Common myeloid progenitor, CD34-positive (primary cell): ENCODE measurements around the gene PLEKHA7.

ENCODE experiments used
- CTCF ChIA-PET: fragments of 350-600 bp; sonication (Branson Sonifier 250); formaldehyde crosslinking; loops from one replicate; lab custom pipeline; 2021; ENCODE audit warnings: antibody characterized with exemption; lab: Charles Lee
- POLR2A ChIA-PET: fragments of 350-600 bp; sonication (Branson Sonifier 250); formaldehyde crosslinking; loops from one replicate; lab custom pipeline; 2021; ENCODE audit warnings: antibody characterized with exemption; lab: Charles Lee
- DNase-seq, 3 donors: peaks; one replicate each; pipeline versions ENCODE4 v3.0.0 to v3.0.0-alpha.2; 2013
- H3K27ac ChIP-seq, 2 experiments: 1 replicate in 1 of 2; 2 replicates in 1 of 2; pipeline ENCODE4 v1.7.0; 2013; ENCODE audit warnings: inconsistent platforms in 2 of 2, low read length in 2 of 2, mild to moderate bottlenecking in 2 of 2, low read depth in 1 of 2, moderate library complexity in 1 of 2; ENCODE audit not compliant: severe bottlenecking in 2 of 2, insufficient read depth in 1 of 2, poor library complexity in 1 of 2
- H3K27me3 ChIP-seq, 5 experiments: replicated peaks in 2 of 5; 1 replicate in 3 of 5; 2 replicates in 2 of 5; pipeline versions ENCODE4 v1.6.1 to v1.7.0; 2013; ENCODE audit warnings: low read length in 4 of 5, mild to moderate bottlenecking in 2 of 5, moderate library complexity in 2 of 5, inconsistent platforms in 1 of 5; ENCODE audit not compliant: insufficient read depth in 5 of 5, control insufficient read depth in 4 of 5
- H3K36me3 ChIP-seq, 4 experiments: 1 replicate in 2 of 4; 2 replicates in 2 of 4; pipeline versions ENCODE4 v1.6.1 to v1.7.0; 2013; ENCODE audit warnings: low read length in 3 of 4, control low read depth in 1 of 4, mild to moderate bottlenecking in 1 of 4; ENCODE audit not compliant: control insufficient read depth in 4 of 4, insufficient read depth in 4 of 4
- H3K4me1 ChIP-seq, 4 experiments: 1 replicate in 3 of 4; 2 replicates in 1 of 4; pipeline versions ENCODE4 v1.6.1 to v1.7.1; 2013; ENCODE audit warnings: low read length in 3 of 4, mild to moderate bottlenecking in 3 of 4, control low read depth in 1 of 4, inconsistent platforms in 1 of 4, moderate library complexity in 1 of 4; ENCODE audit not compliant: control insufficient read depth in 4 of 4, insufficient read depth in 4 of 4; ENCODE audit errors: control extremely low read depth in 1 of 4
- H3K4me3 ChIP-seq, 7 experiments: 1 replicate in 4 of 7; 2 replicates in 3 of 7; pipeline versions ENCODE4 v1.5.1 to v1.7.0; 2013; ENCODE audit warnings: mild to moderate bottlenecking in 7 of 7, low read length in 6 of 7, moderate library complexity in 6 of 7, inconsistent platforms in 2 of 7, low read depth in 2 of 7, control low read depth in 1 of 7; ENCODE audit not compliant: insufficient read depth in 4 of 7, control insufficient read depth in 1 of 7; ENCODE audit errors: extremely low read depth in 1 of 7
- H3K9me3 ChIP-seq, 5 experiments: 1 replicate in 4 of 5; 2 replicates in 1 of 5; pipeline versions ENCODE4 v1.6.1 to v1.7.1; 2013; ENCODE audit warnings: low read length in 4 of 5, mild to moderate bottlenecking in 2 of 5, inconsistent platforms in 1 of 5, low read depth in 1 of 5, moderate library complexity in 1 of 5; ENCODE audit not compliant: control insufficient read depth in 4 of 5, insufficient read depth in 2 of 5; ENCODE audit errors: control extremely low read depth in 1 of 5
- WGBS: methylation state at CpG from one replicate; pipeline ENCODE4 v1.1.5; 2013; ENCODE audit not compliant: insufficient coverage; 5-methylcytosine and 5-hydroxymethylcytosine counted together

The PLEKHA7 gene

DNA sequence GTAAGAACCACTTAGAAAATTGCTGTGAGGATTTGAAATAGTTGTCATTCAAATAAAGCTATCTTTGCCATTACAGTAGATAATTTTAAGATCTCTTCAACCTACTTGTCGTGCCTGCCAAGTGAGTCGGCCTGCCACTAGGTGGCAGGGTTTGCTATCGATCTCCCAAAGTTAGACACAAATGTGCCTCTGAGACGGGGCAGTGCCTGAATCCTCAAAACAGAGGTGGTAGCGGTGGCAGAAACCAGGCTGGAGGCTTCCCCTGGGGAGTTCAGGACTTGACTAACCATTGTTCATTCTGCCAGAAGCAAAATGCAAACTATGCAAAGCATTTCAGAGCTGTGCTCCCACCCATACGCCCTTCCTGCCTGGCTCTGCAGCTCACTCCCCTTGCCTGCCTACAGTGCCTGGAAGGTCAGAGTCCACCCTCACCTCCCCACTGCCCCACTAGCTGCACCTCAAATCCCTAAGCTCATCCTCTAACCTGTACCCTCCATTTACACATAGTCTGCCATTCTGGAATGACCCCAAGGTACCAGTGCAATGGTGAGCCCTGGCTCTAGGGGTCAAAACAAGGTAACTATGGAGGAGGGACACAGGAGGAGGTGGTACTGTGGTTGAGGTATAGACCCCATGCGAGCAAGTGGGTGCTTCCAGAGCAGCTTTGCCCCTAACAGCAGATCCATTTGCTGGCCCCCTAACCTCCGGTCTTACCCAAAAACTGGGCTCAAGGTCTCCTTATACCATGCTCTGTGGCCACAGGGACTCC is 193.7 kb downstream of the PLEKHA7 start:
- Histone ChIP-seq H3K27me3 (no peaks in the 10 kb centered on the region), H3K9me3 (no peaks in the 10 kb centered on the region), H3K36me3 (no peaks in the 10 kb centered on the region), H3K4me1 (peaks cover 3 to 16% (median 6%) of the 10 kb centered on the region in 4 experiments), H3K4me3 (no peak overlapping the region), H3K27ac (no peak overlapping the region)
- 36% methylated on average over 8 of the region's 8 CpGs for WGBS
- DNase-seq = peak; percentile 67 to 80 (median 78)
- ChIA-PET POLR2A (interaction anchor here (0.6 kb wide), 1 partner anchor 64 kb away, joined by 3 read pairs; no protein-coding TSS in a partner anchor), CTCF (interaction anchor here (0.6 to 3.4 kb wide), 23 partner anchors 9 to 707 kb away, joined by 3 to 25 read pairs (median 6); no protein-coding TSS in a partner anchor)

DNA sequence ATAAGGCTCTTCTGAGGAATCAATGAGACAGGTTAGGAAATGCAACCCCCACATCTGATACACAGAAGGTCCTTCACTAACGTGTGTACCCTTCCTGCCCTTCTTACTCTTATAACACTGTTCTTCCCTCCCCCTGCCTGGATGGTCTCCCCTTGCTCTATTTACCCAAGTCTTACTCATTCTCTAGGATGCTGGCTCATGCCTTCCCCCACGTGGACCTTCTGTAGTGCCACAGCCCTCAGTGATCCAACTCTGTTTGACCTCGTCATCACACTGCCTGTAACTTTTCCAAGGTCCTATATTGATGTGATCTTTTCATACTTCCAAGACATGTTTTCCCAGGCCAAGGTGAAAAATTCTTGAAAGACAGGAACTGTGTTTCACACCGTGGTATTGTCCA is 195.9 kb downstream of the PLEKHA7 start:
- ChIA-PET POLR2A (no interaction called here), CTCF (interaction anchor here (0.8 to 2.0 kb wide), 4 partner anchors 12 to 46 kb away, joined by 3 to 9 read pairs (median 4); no protein-coding TSS in a partner anchor)
- WGBS = 100% methylated on average over 4 of the region's 4 CpGs
- H3K9me3 ChIP-seq = no peaks in the 10 kb centered on the region
- no peak overlapping the region for H3K4me3 ChIP-seq
- H3K27ac ChIP-seq = no peak overlapping the region
- DNase-seq = no peak
- peaks cover 3 to 37% (median 6%) of the 10 kb centered on the region in 4 experiments for H3K4me1 ChIP-seq
- no peaks in the 10 kb centered on the region for H3K27me3 ChIP-seq
- H3K36me3 ChIP-seq = no peaks in the 10 kb centered on the region

DNA sequence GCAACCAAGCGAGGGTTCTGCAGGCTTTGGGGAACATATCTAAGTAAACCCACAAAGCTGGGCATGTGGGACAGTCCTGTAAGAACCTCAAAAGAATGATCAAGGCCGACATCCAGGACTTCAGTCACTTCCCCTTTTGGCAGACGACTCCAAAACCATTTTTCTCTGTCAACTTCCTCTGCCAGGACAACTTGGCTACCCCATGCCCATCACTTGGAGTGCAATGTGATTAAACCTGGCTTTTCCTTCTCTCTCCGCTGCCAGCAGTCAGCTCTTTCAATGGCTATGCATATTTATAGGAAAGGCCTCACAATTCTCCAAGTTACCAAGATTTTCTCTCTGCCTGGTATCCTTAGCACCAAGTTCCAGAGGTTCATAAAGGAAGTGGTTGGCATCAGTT is 196.9 kb downstream of the PLEKHA7 start:
- Histone ChIP-seq H3K4me3 (no peak overlapping the region), H3K27ac (no peak overlapping the region), H3K9me3 (no peaks in the 10 kb centered on the region), H3K4me1 (peaks cover 3 to 46% (median 10%) of the 10 kb centered on the region in 4 experiments), H3K27me3 (no peaks in the 10 kb centered on the region), H3K36me3 (no peaks in the 10 kb centered on the region)
- ChIA-PET CTCF (interaction anchor here (0.8 to 2.0 kb wide), 6 partner anchors 11 to 258 kb away, joined by 3 to 9 read pairs (median 4); no protein-coding TSS in a partner anchor), POLR2A (no interaction called here)
- DNase-seq = peak in 2 of 3 donors; percentile 68 to 73
- 33% methylated on average over 3 of the region's 4 CpGs for WGBS

DNA sequence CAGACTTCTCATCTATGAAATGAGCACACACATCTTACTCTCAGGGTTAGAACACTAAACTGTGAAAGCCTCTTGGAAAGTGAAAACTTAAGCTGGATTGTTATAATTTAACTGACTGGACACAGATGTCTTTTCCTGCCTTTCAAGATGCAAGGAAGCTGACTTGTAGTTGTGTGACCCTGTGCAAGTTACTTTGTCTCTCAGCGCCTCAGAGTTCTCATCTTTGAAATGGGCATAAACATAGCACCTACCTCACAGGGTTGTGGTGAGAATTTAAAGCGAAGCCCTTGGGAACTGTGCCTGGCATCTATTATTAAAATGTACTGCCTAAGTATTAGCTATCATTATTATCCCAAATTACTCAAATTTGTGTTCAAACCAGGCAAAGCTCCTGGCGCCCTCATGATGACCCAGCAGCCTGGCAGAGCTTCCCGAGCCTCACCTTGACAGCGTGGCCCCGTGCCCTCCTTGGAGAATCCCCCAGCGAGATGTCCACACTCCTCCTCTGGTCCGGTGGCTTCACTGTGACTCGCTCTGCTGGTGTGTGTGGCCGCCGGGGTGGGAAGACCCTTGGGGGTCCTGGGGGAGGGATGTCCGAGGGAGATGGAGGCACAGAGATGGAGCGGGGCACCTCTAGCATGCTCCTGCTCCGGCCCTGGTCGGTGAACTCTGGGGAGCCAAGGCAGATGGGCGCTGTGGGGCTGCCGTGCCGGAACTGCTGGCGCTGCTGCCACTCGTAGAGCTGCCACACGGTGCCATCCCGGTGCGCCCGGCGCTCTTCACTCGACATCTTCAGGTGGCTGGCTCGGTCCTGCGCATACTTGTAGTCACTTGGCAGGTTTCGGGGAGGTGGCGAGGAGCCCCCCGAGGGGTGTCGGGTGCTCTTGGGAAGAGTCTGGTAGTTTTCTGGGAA is 197.6 kb downstream of the PLEKHA7 start:
- Histone ChIP-seq H3K4me1 (peaks cover 3 to 46% (median 10%) of the 10 kb centered on the region in 4 experiments), H3K9me3 (no peaks in the 10 kb centered on the region), H3K36me3 (no peaks in the 10 kb centered on the region), H3K27ac (no peak overlapping the region), H3K4me3 (no peak overlapping the region), H3K27me3 (no peaks in the 10 kb centered on the region)
- POLR2A ChIA-PET = no interaction called here
- 95% methylated on average over 26 of the region's 32 CpGs for WGBS
- CTCF ChIA-PET = interaction anchor here (1.1 to 13.2 kb wide), 6 partner anchors 10 to 259 kb away, joined by 3 to 184 read pairs (median 8); no protein-coding TSS in a partner anchor
- no peak for DNase-seq

DNA sequence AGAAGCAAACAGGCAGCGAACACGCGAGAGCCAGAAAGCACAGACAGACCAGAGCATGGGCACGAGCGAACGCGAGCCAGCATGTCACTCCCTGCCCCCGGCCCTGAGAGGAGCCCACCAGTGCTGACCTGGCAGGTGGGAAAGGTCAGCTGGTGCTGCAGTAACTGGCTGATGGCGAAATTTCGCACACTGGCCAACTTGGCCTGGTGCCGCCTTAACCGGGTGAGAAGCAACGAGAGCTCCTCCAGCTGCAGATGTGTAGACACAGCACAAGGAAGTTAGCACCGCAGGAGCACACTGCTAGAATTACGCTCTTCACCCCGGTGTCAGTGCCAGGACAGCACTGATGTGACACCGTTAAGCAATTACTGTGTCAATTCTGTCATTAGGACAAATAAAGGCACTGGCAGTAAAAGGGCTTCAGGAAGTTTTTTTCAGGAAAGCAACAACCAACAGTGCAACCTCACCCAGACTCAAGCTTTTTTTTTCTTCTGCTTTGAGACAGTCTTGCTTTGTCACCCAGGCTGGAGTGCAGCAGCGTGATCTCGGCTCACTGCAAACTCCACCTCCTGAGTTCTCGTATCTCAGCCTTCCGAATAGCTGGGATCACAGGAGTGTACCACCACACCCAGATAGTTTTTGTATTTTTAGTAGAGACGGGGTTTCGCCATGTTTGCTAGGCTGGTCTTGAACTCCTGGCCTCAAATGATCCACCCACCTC is 199.0 kb downstream of the PLEKHA7 start:
- Histone ChIP-seq H3K27ac (no peak overlapping the region), H3K4me3 (no peak overlapping the region), H3K4me1 (peaks cover 6 to 49% (median 15%) of the 10 kb centered on the region in 4 experiments), H3K9me3 (no peaks in the 10 kb centered on the region), H3K27me3 (no peaks in the 10 kb centered on the region), H3K36me3 (no peaks in the 10 kb centered on the region)
- POLR2A ChIA-PET = no interaction called here
- CTCF ChIA-PET = interaction anchor here (0.6 to 13.2 kb wide), 6 partner anchors 8 to 68 kb away, joined by 3 to 184 read pairs (median 4); no protein-coding TSS in a partner anchor
- 85% methylated on average over 18 of the region's 23 CpGs for WGBS
- DNase-seq = peak in 1 of 3 donors; percentile 35

DNA sequence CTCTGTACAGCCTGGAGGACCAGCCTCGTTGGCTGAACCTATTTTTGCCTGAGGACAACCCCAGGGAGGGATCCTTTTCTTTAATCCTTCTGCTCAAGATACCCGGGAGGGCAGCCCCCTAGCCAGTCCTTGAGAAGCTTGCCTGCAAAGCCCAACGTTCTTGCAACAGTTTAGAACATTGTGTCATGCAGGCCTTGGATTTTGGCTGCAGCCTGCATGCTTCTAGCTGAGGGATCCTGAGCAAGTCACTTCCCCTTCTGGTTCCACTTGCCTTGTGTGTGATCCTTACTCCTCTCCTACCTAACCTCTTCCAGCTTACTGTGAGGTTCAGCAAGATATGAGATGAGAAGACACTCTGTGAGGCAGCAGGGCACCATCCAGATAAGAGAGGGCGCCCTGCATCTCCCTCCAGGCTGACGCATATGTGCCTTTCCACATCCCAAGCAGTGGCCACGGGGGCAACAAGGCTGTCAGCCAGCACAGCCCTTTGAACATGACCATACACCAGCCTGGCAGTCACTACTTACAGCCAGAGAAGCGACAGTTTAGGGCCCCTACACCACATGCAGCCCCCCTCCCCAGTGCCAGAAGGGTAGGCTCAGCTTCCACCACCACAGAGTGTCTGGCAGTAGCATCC is 199.7 kb downstream of the PLEKHA7 start:
- POLR2A ChIA-PET = no interaction called here
- no peaks in the 10 kb centered on the region for H3K36me3 ChIP-seq
- H3K27ac ChIP-seq = no peak overlapping the region
- CTCF ChIA-PET = interaction anchor here (1.4 to 13.2 kb wide), 4 partner anchors 8 to 69 kb away, joined by 3 to 184 read pairs (median 8); no protein-coding TSS in a partner anchor
- H3K9me3 ChIP-seq = no peaks in the 10 kb centered on the region
- 89% methylated on average over 6 of the region's 7 CpGs for WGBS
- H3K4me3 ChIP-seq = no peak overlapping the region
- DNase-seq = no peak
- H3K27me3 ChIP-seq = no peaks in the 10 kb centered on the region
- H3K4me1 ChIP-seq = peaks cover 7 to 54% (median 18%) of the 10 kb centered on the region in 4 experiments
